AG04449 (cell line): ENCODE results near the gene C4orf51.

Source experiments
- CTCF ChIA-PET: fragments of 350-600 bp; formaldehyde crosslinking; extraction: SDS; loops from one replicate; lab custom pipeline; 2021; ENCODE audit warnings: antibody characterized with exemption; lab: Yijun Ruan, JAX
- POLR2A ChIA-PET: fragments of 400-600, 350-600 bp; formaldehyde crosslinking; extraction: SDS; loops from one replicate; lab custom pipeline; 2020; ENCODE audit warnings: antibody characterized with exemption, inconsistent platforms; lab: Yijun Ruan, JAX
- DNase-seq: peaks from one replicate; pipeline ENCODE4 v3.0.0-alpha.2; 2010; ENCODE audit warnings: low read depth, low spot score
- H3K4me3 ChIP-seq: 2 replicates; pipeline ENCODE4 v1.5.1; 2011; ENCODE audit warnings: low read depth, mild to moderate bottlenecking, control low read depth, low read length
- TF ChIP-seq, protein P1 (sequence below): IDR thresholded peaks from one replicate; pipeline ENCODE4 v1.5.1; 2011; ENCODE audit warnings: mild to moderate bottlenecking, moderate library complexity, low read length, control low read depth, inconsistent platforms; ENCODE audit not compliant: insufficient read depth; ENCODE audit errors: missing control alignments

C4orf51 gene

DNA sequence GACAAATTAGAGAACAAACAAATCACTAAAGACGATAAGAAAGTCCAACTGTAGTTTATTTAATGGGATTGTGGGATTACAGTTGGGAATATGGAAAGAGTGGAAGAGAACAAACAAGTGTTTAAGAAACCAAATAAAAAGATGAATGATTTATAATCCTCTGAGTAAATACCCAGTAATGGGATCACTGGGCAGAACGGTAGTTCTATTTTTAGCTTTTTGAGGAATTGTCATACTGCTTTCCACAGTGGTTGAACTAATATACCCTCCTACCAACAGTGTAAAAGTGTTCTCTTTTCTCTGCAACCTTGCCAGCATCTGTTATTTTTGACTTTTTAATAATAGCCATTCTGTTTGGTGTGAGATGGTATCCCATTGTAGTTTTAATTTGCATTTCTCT, 15.0 kb downstream of the C4orf51 start:
- DNase-seq: no peak
- no peak overlapping the region for H3K4me3 ChIP-seq
- TF ChIP-seq, protein P1, sequence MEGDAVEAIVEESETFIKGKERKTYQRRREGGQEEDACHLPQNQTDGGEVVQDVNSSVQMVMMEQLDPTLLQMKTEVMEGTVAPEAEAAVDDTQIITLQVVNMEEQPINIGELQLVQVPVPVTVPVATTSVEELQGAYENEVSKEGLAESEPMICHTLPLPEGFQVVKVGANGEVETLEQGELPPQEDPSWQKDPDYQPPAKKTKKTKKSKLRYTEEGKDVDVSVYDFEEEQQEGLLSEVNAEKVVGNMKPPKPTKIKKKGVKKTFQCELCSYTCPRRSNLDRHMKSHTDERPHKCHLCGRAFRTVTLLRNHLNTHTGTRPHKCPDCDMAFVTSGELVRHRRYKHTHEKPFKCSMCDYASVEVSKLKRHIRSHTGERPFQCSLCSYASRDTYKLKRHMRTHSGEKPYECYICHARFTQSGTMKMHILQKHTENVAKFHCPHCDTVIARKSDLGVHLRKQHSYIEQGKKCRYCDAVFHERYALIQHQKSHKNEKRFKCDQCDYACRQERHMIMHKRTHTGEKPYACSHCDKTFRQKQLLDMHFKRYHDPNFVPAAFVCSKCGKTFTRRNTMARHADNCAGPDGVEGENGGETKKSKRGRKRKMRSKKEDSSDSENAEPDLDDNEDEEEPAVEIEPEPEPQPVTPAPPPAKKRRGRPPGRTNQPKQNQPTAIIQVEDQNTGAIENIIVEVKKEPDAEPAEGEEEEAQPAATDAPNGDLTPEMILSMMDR: no peak
- CTCF ChIA-PET: interaction anchor here (0.9 kb wide), 1 partner anchor 10 kb away, joined by 3 read pairs; no protein-coding TSS in a partner anchor
- POLR2A ChIA-PET: no interaction called here

DNA sequence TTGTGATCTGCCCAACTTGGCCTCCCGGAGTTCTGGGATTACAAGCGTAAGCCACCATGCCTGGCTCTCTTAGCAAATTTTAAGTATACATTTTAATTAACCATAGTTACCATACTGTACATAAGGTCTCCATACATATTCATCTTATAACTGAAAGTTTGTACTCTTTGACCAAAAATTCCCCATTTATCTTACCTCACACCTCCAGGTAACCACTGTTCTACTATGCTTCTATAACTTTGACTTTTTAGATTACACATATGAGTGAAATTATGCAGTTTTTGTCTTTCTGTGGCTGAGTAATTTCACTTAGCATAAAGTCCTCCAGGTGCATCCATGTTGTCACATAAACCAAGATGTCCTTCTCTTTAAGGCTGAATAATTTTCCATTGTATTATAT, 17.4 kb downstream of the C4orf51 start:
- no peak for DNase-seq
- CTCF ChIA-PET: no interaction called here
- TF ChIP-seq, protein P1: no peak
- POLR2A ChIA-PET: interaction anchor here (0.6 kb wide), 1 partner anchor 33 kb away, joined by 3 read pairs; no protein-coding TSS in a partner anchor
- H3K4me3 ChIP-seq: no peak overlapping the region

DNA sequence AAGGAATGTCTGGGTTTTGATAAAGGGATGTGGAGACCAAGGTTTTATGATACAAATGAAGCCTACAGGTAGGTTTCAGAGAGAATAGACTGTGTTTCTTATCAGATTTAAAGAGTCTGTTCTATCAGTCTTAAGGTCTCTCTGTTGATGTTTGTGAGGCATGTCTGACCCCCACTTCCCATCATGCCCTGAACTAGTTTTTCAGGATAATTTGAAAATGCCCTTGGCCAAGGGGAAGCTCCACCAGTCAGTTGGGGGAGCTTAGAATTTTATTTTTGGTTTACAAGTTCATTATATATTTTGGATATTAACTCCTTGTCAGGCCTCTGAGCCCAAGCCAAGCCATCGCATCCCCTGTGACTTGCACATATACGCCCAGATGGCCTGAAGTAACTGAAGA, 18.6 kb downstream of the C4orf51 start:
- TF ChIP-seq, protein P1: no peak
- H3K4me3 ChIP-seq: no peak overlapping the region
- ChIA-PET POLR2A (no interaction called here), CTCF (no interaction called here)
- DNase-seq: no peak

DNA sequence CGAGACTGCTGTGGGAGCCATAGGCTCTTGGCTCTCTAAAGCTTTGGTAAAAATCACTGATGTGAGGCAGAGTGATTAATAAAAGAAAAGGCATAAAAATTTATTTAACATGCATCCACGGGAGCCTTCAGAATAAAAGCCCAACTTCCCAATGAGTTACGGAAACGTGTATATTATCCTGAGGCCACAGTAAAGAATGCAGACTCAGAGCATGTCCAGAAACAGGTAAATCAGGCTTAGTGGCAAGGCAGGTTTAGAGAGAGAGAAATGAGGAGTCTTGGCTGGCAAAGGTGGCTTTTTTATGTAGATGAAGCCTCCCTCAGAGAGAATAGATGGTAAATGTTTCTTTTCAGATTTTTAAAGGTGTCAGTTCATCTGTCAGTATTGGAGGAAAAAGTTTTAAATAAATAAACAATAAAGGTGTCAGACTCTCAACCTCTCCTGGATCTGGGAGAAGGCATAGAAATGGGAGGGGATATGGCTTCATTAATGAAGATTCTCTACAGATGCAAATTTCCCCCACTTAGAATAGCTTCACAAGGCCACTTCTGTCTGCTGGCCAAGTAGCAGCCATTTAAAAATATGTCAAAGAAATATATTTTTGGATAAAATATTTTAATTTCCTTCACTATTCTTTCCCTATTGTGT, 24.0 kb downstream of the C4orf51 start:
- no peak overlapping the region for H3K4me3 ChIP-seq
- ChIA-PET POLR2A (no interaction called here), CTCF (no interaction called here)
- DNase-seq: no peak
- TF ChIP-seq, protein P1: no peak

DNA sequence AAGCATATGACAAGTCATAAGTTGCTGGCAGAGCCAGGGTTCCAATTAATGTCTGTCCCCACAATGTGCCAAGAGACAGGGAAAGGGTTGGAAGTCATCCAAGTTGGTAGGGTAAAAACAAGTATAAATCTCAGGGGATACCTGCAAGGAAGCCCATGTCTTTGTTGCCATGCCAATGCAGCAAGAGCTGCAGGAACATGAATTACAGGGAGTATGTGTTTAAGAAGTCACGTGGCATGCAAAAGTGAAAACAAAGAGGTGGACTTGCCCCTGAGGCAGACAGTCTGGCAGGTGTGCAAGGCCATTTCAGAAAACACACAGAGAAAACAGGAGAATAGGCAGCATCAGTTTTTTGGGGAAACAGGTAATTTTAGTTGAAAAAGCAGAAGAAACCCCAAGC, 29.4 kb downstream of the C4orf51 start:
- no peak overlapping the region for H3K4me3 ChIP-seq
- ChIA-PET POLR2A (interaction anchor here (0.7 kb wide), 1 partner anchor 24 kb away, joined by 3 read pairs; no protein-coding TSS in a partner anchor), CTCF (interaction anchor here (0.9 kb wide), 1 partner anchor 230 kb away, joined by 3 read pairs; the partner anchor contains the start of gene ZNF827)
- no peak for DNase-seq
- TF ChIP-seq, protein P1: no peak

DNA sequence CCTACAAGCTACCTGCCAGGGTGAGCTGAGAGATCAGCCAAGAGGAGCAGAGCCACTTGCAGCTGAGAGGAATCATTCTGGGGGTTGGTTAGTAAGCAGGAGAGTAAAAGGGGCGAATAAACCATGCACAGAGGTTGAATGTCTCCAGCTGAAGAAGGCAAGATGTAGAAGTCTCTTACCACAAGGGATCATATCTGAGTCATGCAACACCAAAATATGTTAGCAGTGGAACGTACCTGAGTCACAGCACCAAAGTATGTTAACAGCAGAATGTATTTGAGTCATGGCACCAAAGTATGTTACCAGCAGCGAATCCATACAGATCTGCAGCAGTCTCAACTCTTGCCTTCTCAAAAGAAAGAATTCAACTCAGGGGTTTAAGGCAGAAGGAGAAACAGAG, 29.9 kb downstream of the C4orf51 start:
- DNase-seq: peak; percentile 86
- H3K4me3 ChIP-seq: no peak overlapping the region
- POLR2A ChIA-PET: interaction anchor here (0.7 kb wide), 1 partner anchor 23 kb away, joined by 3 read pairs; no protein-coding TSS in a partner anchor
- CTCF ChIA-PET: interaction anchor here (0.9 to 1.0 kb wide), 3 partner anchors 16 to 229 kb away, joined by 3 read pairs; partner anchors contain the start of gene ZNF827
- TF ChIP-seq, protein P1: no peak
